GM23338 (cell line): ENCODE results near the gene FOXD4L6.
"Not testable (repeated sequence)": the region's sequence is repeated elsewhere in the genome, so short reads cannot be mapped to it uniquely, and the experiment has no call there.

Experiments
- CREB1 ChIP-seq: fragments of 250-450 bp; sonication (Bioruptor Pico); IDR thresholded peaks from 2 replicates; pipeline ENCODE4 v1.5.0; 2020; ENCODE audit warnings: low read depth, mild to moderate bottlenecking, moderate library complexity
- CTCF ChIP-seq, 2 experiments: fragments of 200-600 bp in 1 of 2; sonication (generic) in 1 of 2; conservative IDR thresholded peaks; 2 replicates each; pipeline versions ENCODE4 v1.5.1 to v1.6.1; 2016 to 2017; ENCODE audit warnings: antibody characterized with exemption in 2 of 2, low read depth in 2 of 2, mild to moderate bottlenecking in 2 of 2, moderate library complexity in 1 of 2
- ETS1 ChIP-seq: IDR thresholded peaks from 2 replicates; pipeline ENCODE4 v1.6.1; 2016; ENCODE audit warnings: antibody characterized with exemption
- EZH2 ChIP-seq: fragments of 200-600 bp; sonication (generic); IDR thresholded peaks from one replicate; pipeline ENCODE4 v1.8.0; 2017; ENCODE audit warnings: antibody characterized with exemption, mild to moderate bottlenecking, low read depth; ENCODE audit not compliant: unreplicated experiment
- EZH2phosphoT487 ChIP-seq: fragments of 200-600 bp; sonication (generic); IDR thresholded peaks from one replicate; pipeline ENCODE4 v1.8.1; 2018; ENCODE audit warnings: antibody characterized with exemption; ENCODE audit not compliant: unreplicated experiment
- JUNB ChIP-seq: IDR thresholded peaks from one replicate; pipeline ENCODE4 v1.6.1; 2016; ENCODE audit warnings: antibody characterized with exemption; ENCODE audit not compliant: unreplicated experiment
- NANOG ChIP-seq: IDR thresholded peaks from 2 replicates; pipeline ENCODE4 v1.6.1; 2016; ENCODE audit warnings: antibody characterized with exemption, borderline replicate concordance
- POLR2AphosphoS5 ChIP-seq: IDR thresholded peaks from 2 replicates; pipeline ENCODE4 v1.6.1; 2016; ENCODE audit warnings: antibody characterized with exemption, low read depth
- REST ChIP-seq: IDR thresholded peaks from one replicate; pipeline ENCODE4 v1.6.1; 2018; ENCODE audit warnings: antibody characterized with exemption; ENCODE audit not compliant: unreplicated experiment
- STAT1 ChIP-seq: IDR thresholded peaks from one replicate; pipeline ENCODE4 v1.6.1; 2016; ENCODE audit warnings: antibody characterized with exemption; ENCODE audit not compliant: unreplicated experiment
- ZNF331 ChIP-seq: fragments of 250-450 bp; sonication (Bioruptor Pico); IDR thresholded peaks from 2 replicates; pipeline ENCODE4 v1.5.0; 2020; ENCODE audit warnings: low read depth, mild to moderate bottlenecking, moderate library complexity
- ZNF462 ChIP-seq: fragments of 250-450 bp; sonication (Bioruptor Pico); IDR thresholded peaks from 2 replicates; pipeline ENCODE4 v1.5.0; 2020; ENCODE audit warnings: mild to moderate bottlenecking, moderate library complexity

GRCh38 chr9:41125109-41125658 is 3.3 kb downstream of the FOXD4L6 start:
- not testable (repeated sequence) for TF ChIP-seq POLR2AphosphoS5; CTCF (conservative IDR thresholded peaks at IDR 0.05; ENCODE audit: low read depth in 2 of 2); JUNB; EZH2; REST; EZH2phosphoT487; NANOG; ZNF331; ETS1; CREB1; STAT1; ZNF462 (CRISPR knock-in tag)
